LNCAP (cell line): Measurements from ENCODE around the gene CHDH.

Experiments
- CTCF ChIP-seq: fragments of 450-650 bp; IDR thresholded peaks from 2 replicates; pipeline ENCODE4 v1.5.1; 2017; ENCODE audit warnings: mild to moderate bottlenecking

The CHDH gene

GRCh38 chr3:53837331-53837730 lies 8.9 kb downstream of the CHDH start:
- TF ChIP-seq CTCF = no peak

- TF ChIP-seq CTCF = no peak
Measured at GRCh38 chr3:53836084-53836872, 9.9 kb downstream of the CHDH start.

- TF ChIP-seq CTCF = no peak
Measured at GRCh38 chr3:53835257-53835656, 11.0 kb downstream of the CHDH start.

GRCh38 chr3:53834429-53835095 lies 11.7 kb downstream of the CHDH start:
- TF ChIP-seq CTCF = no peak

GRCh38 chr3:53833700-53834099 lies 12.5 kb downstream of the CHDH start:
- TF ChIP-seq CTCF = no peak

GRCh38 chr3:53833053-53833645 lies 13.1 kb downstream of the CHDH start:
- TF ChIP-seq CTCF = no peak

- no peak for TF ChIP-seq CTCF
Measured at GRCh38 chr3:53830944-53831343, 15.3 kb downstream of the CHDH start.
